ENCODE results near the gene CYP19A1. TPM values are rescaled to one million over a fixed set of nuclear protein-coding genes. Genes with fewer than 3 reads are reported as not detected.

CYP19A1 gene
- total RNA-seq, 1 experiment from 2014 or later = not detected

DNA sequence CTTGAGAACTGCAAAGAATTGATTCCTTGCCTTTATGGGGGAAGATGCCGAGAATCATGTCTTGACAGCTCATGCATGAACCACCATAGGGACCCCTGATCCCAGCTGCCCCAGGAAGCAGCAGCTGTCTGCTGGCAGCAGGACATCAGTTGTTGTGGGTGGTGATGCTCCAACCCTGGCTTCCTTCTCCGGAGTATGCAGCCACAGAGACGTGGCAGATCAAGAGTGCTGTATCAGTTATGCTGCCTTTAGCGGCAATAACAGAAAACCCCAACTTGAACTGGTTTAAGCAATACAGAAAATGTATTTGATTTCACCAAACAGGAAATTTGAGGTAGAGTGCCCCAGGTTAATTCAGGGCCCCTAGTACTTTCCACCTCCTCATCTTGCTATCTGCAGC lies 151.5 kb downstream of the CYP19A1 start:
- no peak for DNase-seq (ENCODE audit: low read depth)

DNA sequence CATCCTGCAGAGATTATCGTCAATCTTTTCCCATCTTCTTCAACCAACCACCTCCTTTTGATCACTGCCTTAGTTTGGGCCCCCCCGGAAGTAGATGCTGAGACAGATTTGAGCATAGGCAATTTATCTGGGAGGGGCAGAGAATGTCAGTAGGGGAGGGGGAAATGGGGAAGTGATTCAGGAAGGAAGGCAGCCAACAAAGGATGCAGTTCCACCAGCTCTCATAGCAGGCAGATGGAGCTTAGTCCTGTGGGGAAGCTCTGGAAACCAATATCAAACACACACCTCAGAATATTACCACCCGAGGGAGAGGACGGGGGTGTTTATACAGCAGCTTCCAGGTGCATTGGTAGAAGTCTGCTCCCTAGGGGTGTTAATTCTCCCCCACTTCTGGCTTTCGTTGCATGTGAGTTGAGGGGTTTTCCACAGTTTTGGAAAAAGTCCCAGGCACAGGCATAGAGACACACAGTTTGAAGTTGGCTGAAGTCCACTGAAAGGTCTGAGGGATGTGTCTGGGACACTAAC lies 152.2 kb downstream of the CYP19A1 start:
- DNase-seq (ENCODE audit: low read depth) = no peak

DNA sequence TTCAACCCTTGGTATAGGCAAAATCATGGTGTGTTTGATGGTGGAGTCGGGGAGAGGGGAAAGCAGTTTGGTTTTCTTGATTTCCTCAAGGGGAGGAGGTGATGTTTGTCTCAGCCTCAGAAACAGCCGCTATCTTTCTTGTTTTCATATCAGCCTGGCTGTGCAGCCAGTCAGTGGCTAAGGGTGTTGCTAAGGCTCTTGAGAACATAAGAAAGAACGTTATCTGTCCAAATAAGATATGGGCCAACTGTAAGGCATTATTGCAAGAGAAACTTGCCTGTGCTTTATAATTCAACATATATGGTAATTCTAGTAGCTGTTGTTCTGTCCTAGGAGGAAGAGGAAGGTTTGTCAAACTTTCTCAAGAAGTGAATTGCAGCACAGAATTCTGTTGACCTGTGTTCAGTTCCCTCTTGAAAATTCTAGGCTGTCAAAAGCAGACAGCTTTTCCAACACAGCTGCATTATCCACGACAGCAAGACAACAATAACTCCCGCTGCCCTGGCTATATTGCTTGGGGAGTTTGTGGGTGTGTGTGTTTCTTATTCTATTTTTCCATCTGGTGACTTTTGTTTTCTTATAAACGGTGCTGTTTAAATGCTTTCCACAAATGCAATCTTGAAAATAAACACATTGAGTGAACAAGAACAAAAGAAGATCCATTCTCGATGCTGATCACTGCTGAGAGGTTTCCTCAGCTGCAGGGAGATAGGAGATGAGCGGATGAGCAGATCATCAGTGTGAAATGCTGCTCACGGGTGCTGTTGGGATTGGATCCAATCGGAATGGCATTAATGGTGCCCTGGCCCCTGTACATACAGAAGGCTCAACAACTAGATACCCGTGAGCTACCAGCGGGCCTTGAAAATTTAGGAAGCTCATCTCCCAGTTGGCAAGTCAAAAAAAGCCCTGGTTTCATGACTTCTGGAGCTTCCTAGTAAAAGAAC lies 152.9 kb downstream of the CYP19A1 start:
- DNase-seq (ENCODE audit: low read depth) = no peak

DNA sequence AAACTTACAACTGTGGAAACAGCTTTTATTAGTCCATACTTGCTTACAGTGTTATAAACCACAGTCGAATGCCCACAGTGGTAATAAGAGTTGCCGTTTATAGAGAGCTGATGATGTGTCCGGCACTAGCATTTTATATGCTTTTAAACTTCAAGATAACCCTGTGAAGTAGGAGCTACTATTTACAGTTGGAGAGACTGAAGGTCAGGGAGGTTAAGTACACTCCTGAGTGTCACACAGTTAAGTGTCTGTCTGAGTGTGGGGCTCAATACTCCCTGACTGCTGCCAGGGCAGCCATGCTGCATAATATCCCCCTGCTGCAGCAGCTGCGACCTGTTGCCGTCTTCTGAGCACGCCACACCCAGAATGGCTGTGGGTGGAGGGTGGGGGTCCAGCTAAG lies 153.8 kb downstream of the CYP19A1 start:
- DNase-seq (ENCODE audit: low read depth) = no peak

DNA sequence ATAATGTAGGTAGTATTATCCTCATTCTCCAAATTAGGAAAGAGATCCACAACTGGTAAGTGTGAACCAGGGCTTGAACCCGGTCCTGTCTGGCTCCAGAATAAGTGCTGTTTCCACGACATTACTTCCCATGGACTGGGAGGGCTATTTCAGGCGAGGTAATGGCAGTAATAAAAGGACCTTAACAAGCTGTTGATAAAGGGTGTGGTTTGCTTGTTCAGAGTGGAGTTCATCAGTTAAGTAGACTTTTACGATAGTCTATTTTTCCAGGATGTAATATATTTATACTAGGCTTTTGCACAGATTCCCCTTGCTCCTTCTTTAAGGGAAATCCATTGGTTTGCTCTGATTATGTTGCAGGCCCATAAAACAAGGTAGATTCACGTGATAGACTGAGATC lies 155.3 kb downstream of the CYP19A1 start:
- no peak for DNase-seq (ENCODE audit: low read depth)

DNA sequence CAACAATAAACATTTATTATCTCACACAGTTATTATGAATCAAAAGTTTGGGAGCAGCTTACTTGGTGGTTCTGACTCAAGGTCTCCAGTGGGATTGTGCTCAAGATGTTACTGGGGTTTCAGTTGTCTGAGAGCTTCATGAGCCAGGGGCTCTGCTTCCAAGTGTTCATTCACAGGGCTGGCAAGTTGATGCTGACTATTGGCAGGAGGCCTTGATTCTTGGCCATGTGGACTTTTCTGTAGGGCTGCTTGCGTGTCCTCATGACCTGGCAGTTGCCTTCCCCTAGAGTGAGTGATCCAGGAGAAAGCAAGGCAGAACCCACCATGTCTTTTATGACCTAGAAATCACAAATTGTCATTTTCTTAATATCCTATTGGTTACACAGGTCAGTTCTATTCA lies 156.5 kb downstream of the CYP19A1 start:
- DNase-seq (ENCODE audit: low read depth) = no peak

DNA sequence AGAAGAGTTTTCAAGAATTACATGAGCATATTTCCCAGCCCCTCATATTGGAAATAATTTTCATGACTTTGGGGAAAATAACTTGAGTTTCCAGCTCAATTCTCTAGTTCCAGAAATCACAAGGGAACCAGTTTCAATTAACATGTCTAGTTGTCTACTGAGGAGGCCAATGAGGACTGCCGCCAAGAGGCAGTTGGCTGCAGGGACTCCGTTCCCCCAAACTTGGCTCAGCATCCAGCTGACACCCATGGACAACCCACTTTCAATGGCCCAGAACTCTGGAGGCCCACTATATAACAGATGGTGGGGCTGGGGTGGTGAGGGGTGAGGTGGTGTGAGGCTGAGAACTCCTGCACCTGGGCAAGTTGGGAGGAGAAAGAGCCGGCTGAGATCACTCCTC lies 157.2 kb downstream of the CYP19A1 start:
- DNase-seq (ENCODE audit: low read depth) = no peak

DNA sequence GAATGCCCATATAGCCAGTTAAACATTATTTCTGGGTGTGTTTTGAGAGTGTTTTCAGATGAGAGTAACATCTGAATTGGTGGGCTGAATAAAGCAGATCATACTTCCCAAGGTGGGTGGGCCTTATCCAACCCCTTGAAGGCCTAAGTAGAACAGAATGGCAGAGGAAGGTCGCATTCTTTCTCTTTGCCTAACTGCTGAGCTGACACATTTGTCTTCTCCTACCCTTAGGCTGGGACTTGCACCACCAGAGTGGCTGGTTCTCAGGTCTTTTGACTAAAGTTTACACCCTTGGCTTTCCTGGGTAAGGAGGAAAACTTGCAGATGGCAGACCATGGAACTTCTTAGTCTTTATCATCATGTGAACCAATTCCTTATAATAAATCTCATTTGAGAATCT lies 157.9 kb downstream of the CYP19A1 start:
- DNase-seq (ENCODE audit: low read depth) = no peak

DNA sequence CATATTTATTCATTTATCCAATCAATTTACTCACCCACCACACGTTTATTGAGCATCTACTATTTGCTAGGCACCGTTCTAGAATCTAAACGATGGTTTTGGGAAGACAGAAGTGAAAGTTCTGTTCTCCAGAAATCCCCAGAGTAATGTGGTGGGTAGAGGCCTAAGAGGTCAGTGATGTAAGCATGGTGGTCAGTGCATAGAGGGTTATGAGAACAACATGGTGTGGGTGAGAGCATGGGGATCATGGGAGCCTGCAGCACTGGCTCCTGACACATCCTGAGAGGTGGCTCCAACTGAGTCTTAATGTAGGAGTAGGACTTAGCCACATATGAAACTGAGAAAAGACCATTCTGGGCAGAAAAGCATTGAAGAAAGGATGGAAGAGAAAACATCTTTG lies 158.4 kb downstream of the CYP19A1 start:
- no peak for DNase-seq (ENCODE audit: low read depth)

DNA sequence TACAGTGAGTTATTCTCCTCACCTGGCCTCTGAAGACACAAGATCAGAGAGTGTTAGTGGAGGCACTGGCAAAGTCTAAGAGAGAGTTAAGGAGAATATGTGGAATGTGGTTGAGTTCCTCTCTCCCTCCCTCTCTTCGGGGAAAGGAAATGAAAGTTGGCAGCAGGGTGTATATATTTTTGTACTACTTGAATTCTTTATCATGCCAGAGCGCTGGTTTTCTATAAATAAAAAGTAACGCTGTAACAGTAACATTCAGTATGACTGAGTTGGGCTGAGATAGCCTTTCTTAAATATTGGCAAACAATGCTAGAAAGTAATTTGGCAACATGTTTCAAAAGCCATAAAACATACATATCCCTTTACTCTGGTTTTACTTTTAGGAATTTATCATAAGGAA lies 166.2 kb downstream of the CYP19A1 start:
- DNase-seq (ENCODE audit: low read depth) = no peak

DNA sequence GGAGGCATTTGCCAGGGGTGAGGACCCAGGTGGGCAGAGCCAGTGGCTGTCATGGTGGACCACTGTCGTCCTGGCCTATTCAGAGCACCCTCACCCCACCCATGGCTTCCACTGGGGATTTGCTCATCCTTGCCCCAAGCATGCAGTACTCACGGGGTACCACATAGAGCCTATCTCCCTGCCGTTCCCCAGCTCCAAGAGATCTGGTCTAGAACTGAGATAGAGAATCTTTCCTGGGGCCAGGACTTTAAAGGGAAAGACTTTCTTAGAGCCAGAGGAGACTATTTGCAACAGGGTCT lies 166.8 kb downstream of the CYP19A1 start:
- no peak for DNase-seq (ENCODE audit: low read depth)

DNA sequence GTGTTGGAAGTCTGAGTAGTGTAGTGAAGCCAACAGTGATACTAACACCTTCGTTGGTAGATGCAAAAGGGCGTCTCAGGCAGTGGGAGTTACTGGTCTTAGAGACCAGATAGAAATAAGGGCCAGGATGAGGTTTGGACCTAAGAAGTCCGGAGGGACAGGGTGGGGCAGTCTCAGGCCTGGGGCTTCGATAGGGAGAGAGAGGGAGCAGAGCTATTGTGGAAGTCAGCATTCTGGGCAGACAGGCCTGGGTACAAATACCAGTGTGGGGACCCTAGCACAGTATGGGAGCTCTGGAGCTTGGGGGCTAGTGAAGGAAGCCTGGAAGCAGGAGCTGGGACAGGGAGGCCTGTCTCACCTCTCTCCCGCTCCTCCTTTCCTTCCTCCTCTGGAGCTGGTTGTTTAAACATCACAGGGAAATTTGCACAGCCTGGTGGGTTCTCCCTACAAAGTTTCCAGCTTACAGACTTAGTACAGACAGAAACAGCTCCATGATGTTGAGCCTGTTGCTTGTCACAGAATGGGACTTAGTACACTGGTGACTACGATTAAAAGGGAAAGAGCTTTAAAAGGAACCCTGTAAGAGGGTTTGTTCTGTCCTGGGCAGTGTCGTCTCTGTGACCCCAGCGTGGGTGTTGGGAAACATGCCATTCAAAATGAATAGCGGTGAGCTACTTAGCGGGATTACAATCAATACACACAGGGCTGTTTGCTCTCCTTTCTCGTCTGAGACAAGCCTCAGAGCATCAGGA lies 167.3 kb downstream of the CYP19A1 start:
- no peak for DNase-seq (ENCODE audit: low read depth)

DNA sequence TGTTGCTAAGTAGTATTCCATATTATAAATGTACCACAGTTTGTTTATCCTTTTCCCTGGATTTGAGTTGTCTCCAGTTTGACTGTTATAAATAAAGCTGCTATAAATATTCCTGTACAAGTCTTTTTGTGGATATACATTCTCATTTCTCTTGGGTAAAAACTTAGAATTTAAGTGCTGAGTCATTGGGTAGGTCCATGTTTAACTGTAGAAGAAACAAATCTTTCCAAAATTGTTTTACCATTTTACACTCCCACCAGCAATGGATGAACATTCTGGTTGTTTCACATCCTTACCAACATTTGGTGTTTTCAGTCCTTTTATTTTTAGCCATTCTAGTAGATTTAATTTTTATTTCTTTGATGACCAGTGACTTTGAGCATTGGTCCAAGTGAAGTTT lies 169.7 kb downstream of the CYP19A1 start:
- DNase-seq (ENCODE audit: low read depth) = no peak

DNA sequence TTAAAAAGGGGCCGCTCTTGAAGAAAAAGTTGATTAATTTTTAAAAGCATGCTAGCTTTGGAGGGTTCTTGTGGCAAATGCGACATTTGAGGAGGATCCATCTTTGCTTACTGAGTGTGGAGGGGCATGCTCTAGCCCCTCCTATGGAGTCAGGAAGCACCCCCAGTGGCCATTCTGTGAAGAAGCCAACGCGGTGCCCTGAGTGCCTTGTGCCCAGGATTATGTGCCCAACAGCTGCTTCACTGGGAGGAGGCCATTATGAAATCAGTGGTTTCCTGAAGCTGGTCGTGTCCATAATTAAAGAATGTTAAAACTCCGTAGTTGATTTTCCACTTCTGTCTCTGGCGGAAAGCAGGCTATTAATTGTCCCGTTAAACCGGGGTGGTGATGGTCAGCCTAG lies 174.6 kb downstream of the CYP19A1 start:
- DNase-seq (ENCODE audit: low read depth) = no peak

DNA sequence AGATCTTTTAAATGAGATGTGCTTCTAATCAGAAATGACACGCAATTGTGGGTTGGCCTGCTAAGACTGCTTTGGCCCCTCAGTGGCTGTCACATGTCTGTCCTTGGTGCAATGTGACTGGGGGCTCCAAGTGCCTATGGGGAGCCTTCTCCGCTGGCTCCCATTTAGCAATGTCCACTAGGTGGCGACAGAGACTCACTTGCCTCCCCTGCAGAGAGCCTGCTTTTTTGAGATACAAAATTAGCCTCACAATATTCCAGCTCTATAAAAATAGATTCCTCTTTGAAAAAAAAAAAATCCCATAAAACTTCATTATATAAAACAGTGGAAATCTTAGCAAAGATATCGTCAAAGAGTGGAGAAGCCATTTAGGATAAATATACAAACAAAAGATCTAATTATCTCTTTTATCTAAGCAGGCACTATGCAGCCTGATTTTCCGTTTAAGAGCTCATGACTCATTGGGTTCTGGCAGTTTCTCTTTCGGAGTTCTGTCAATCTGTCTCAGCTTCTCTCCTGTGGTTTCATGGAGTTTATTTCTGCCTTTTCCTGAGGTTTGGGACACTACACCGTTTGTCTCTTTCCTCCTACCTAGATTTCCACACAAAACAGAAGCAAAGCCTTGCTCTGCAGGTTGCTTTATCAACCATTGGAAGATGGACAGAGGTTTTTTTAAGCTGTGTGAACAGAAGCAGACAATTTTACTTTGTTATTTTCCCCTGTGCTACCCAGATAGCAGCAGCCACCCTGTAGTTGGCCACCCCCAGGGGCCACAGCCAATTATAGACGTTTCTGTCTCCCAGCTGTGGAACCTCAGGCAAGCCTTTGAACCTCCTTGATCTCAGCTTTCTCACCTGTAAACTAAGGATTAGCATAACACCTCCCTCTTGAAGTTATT lies 175.3 kb downstream of the CYP19A1 start:
- peak; percentile 80 for DNase-seq (ENCODE audit: low read depth)

DNA sequence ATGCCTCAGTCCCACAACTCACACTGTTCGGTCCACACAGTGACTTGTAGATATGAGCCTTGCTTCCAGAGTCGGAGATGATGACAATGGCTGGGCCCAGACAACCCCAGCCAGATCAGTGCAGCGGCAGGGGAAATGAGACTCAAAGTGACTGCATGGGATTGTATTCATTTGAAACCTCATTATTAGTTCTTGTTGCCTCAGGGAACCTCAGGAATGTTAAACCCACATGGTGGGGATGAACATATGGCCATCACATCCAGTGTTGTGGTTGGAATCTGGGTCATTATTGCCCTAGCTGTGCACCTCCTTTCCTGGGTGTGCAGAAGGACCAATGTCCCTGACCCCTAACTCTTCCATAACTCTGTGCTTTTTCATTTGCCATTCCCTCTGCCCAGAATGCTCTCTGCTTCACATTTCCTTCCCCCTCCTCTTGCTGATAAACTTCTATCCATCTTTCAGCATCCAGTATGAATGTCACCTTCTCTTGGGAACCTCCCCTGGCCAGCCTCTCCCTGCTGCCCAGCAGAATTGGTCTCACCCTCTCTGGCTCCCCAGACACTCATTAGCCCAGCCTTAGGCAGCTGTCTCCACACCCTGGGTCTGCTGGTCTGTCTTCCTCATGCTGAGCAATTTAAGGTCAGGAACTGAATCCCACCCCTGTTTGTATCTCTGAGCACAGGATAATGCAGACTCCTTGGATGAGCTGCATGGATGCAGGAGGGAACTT lies 176.7 kb downstream of the CYP19A1 start:
- peak; percentile 8 for DNase-seq (ENCODE audit: low read depth)

DNA sequence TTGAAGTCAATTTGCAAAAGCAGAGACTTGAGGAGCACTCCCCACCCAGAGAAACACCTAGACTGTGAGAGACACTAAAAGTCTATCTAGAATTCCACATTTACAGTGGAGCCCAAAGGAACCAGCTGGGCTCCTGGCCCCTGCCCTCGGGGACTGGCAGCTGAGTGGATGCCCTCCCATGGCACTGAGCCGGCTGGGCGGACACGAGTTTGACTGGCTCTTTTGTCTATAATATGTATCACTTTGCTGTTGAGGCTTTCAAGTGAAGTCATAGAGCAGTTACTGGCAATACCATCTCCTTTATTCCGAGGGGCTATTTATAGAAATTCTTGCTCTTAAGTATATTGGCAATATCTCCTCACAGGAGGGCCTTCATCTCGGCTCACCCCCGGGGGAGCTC lies 177.9 kb downstream of the CYP19A1 start:
- no peak for DNase-seq (ENCODE audit: low read depth)

Measured in HT1080 (cell line).